Measurements from ENCODE around the gene ZCCHC24. TPM values are rescaled to one million over a fixed set of nuclear protein-coding genes. Genes with fewer than 3 reads are reported as not detected.

The ZCCHC24 gene
- total and polyA plus RNA-seq, 2 donors, result 43.5 to 98.2 TPM

- no peak for DNase-seq (ENCODE audit: extremely low spot score)
- WGBS, result 93% methylated on average over 4 of the region's 4 CpGs
- H3K27ac ChIP-seq (ENCODE audit: low read depth), result no peak overlapping the region
- H3K4me1 ChIP-seq (ENCODE audit: insufficient read depth), result no peaks in the 10 kb centered on the region
- H3K36me3 ChIP-seq (ENCODE audit: insufficient read depth), result no peaks in the 10 kb centered on the region
- H3K4me3 ChIP-seq (ENCODE audit: low read depth, low read length), result no peak overlapping the region
Observed at GRCh38 chr10:79393221-79393923, 52.1 kb downstream of the ZCCHC24 start.

- no peak overlapping the region for H3K4me3 ChIP-seq (ENCODE audit: low read depth, low read length)
- no peaks in the 10 kb centered on the region for H3K4me1 ChIP-seq (ENCODE audit: insufficient read depth)
- no peak for DNase-seq (ENCODE audit: extremely low spot score)
- WGBS, result 57% methylated on average over 6 of the region's 6 CpGs
- no peaks in the 10 kb centered on the region for H3K36me3 ChIP-seq (ENCODE audit: insufficient read depth)
- no peak overlapping the region for H3K27ac ChIP-seq (ENCODE audit: low read depth)
Observed at GRCh38 chr10:79392506-79393176, 52.8 kb downstream of the ZCCHC24 start.

DNA sequence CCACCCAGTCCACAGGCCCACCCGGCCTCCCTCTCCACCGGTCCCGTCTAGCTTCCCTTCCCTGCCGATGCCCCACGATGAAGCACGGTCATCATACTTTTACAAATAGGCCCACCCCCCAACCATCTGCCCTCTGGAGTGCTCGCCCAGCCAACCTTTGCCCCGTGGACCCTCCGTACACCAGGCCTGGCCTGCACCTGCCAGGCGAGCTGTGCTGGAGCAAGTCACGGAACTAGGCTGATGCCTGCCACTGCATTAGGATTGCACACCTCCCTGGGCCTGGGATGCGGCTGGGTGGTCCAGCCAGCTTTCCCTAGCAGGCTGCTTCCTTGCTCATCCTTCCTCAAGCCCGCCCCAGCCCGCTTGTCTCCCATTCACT is 53.4 kb downstream of the ZCCHC24 start:
- WGBS, result 84% methylated on average over 14 of the region's 14 CpGs
- Histone ChIP-seq H3K36me3 (ENCODE audit: insufficient read depth) (no peaks in the 10 kb centered on the region), H3K4me1 (ENCODE audit: insufficient read depth) (no peaks in the 10 kb centered on the region), H3K27ac (ENCODE audit: low read depth) (no peak overlapping the region), H3K4me3 (ENCODE audit: low read depth, low read length) (no peak overlapping the region)
- no peak for DNase-seq (ENCODE audit: extremely low spot score)

DNA sequence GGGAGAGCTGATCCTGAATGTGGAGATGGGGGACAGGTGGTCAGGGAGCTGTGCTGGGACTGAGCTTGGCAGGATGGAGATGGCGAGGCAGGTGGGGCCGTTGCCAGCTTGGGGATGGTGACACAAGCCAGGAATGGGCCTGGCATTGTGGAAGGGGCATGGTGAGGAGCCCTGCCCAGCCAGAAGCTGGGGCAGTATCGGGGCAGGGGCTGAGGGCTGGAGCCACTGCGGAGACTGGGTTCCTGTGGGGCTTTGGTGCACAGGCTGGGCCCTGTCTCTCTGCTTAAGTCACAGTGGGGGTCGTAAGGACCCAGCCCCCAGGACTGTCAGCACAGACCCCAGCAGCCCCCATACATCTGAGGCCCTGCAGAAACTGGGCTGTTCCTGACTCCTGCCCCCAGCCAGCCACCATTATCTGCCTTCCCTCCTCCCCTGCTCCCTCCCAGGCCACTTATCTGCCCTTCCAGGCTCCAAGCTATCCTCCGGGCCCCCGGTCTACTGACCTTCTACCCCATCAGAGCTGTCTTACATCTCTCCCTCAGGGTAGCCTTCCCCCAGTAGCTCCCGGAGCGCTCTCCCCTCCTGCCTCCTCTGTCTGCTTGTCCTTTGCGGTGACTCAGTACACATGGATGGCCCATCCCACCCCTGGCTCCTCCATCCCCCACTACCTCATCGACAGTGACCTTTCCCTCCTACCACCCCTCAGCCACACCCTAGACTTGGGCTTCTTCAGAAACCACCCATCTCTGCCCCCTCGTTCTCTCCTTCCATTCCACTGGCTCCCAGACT is 54.0 kb downstream of the ZCCHC24 start:
- no peak overlapping the region for H3K27ac ChIP-seq (ENCODE audit: low read depth)
- WGBS, result 69% methylated on average over 12 of the region's 12 CpGs
- H3K4me1 ChIP-seq (ENCODE audit: insufficient read depth), result no peaks in the 10 kb centered on the region
- no peak for DNase-seq (ENCODE audit: extremely low spot score)
- H3K36me3 ChIP-seq (ENCODE audit: insufficient read depth), result no peaks in the 10 kb centered on the region
- no peak overlapping the region for H3K4me3 ChIP-seq (ENCODE audit: low read depth, low read length)

- no peak for DNase-seq (ENCODE audit: extremely low spot score)
Observed at GRCh38 chr10:79390551-79391229, 54.7 kb downstream of the ZCCHC24 start.

DNA sequence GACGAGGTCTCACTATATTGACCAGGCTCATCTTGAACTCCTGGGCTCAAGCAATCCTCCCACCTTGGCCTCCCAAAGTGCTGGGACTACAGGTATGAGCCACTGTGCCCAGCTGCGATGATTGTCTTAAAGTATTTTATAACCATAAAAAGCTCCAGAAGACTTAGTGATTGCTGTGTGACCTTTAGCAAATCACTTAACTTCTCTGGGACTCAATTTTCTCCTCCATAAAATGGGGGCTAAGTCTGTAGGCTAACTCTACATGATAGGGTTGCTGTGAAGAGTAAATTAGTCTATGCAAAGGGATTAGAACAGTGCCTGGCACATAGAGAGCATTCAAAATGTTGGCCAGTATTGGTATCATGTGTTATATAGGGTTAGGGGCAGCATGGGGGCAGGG is 55.4 kb downstream of the ZCCHC24 start:
- no peak overlapping the region for H3K4me3 ChIP-seq (ENCODE audit: low read depth, low read length)
- no peaks in the 10 kb centered on the region for H3K36me3 ChIP-seq (ENCODE audit: insufficient read depth)
- no peaks in the 10 kb centered on the region for H3K4me1 ChIP-seq (ENCODE audit: insufficient read depth)
- WGBS, result 94% methylated on average over 2 of the region's 2 CpGs
- no peak overlapping the region for H3K27ac ChIP-seq (ENCODE audit: low read depth)
- no peak for DNase-seq (ENCODE audit: extremely low spot score)

More at GRCh38 chr10:79390551-79391229, 54.7 kb downstream of the ZCCHC24 start:
- no peak overlapping the region for H3K4me3 ChIP-seq (ENCODE audit: low read depth, low read length)
- H3K27ac ChIP-seq (ENCODE audit: low read depth), result no peak overlapping the region
- H3K36me3 ChIP-seq (ENCODE audit: insufficient read depth), result no peaks in the 10 kb centered on the region
- no peaks in the 10 kb centered on the region for H3K4me1 ChIP-seq (ENCODE audit: insufficient read depth)
- 42% methylated on average over 16 of the region's 16 CpGs for WGBS

DNA sequence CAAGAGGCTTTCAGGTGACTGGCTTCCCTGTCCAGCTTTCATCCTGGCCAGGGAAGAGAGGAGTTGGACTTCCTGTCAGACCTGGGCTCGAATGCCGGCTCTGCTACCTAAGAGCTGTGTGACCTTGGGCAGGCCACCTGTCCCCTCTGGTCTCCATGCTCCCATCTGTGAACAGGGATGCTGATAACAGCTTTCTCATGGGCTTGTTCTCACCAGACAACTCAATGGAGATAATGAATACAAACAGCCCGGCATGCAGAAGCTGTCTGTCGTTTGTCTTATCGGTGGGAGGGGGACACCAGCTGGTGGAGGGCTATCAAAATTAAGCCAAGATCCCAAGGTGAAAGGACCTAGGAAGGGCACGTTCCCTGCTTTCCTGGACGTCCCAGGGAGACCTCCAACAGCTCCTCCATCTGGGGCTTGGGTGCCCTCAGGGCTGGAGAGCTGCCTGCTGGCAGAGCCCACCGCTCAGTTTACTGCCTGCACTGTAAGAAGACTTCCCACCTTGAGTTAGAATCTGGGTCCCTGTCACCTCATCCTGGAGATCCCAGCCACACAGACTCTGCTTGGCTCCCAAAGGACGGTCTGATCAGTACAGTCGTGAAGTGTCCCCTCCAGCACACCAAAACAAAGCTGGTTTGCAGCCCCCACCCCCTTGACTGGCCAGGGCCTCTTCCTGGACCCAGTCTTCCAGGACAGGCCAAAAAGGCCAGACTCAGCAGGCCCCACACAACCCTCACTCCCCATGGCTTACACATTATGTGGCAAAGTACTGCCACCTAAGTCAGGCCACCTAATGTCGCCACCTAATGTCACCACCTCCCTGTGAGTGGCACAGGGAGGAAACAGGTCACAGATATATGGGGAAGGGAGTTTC is 57.2 kb downstream of the ZCCHC24 start:
- H3K4me3 ChIP-seq (ENCODE audit: low read depth, low read length), result no peak overlapping the region
- no peak overlapping the region for H3K27ac ChIP-seq (ENCODE audit: low read depth)
- WGBS, result 66% methylated on average over 11 of the region's 11 CpGs
- no peaks in the 10 kb centered on the region for H3K36me3 ChIP-seq (ENCODE audit: insufficient read depth)
- DNase-seq (ENCODE audit: extremely low spot score), result no peak
- H3K4me1 ChIP-seq (ENCODE audit: insufficient read depth), result no peaks in the 10 kb centered on the region

- no peak for DNase-seq (ENCODE audit: extremely low spot score)
- Histone ChIP-seq H3K27ac (ENCODE audit: low read depth) (no peak overlapping the region), H3K36me3 (ENCODE audit: insufficient read depth) (no peaks in the 10 kb centered on the region), H3K4me1 (ENCODE audit: insufficient read depth) (no peaks in the 10 kb centered on the region), H3K4me3 (ENCODE audit: low read depth, low read length) (no peak overlapping the region)
- 63% methylated on average over 5 of the region's 5 CpGs for WGBS
Observed at GRCh38 chr10:79387466-79387973, 57.9 kb downstream of the ZCCHC24 start.

DNA sequence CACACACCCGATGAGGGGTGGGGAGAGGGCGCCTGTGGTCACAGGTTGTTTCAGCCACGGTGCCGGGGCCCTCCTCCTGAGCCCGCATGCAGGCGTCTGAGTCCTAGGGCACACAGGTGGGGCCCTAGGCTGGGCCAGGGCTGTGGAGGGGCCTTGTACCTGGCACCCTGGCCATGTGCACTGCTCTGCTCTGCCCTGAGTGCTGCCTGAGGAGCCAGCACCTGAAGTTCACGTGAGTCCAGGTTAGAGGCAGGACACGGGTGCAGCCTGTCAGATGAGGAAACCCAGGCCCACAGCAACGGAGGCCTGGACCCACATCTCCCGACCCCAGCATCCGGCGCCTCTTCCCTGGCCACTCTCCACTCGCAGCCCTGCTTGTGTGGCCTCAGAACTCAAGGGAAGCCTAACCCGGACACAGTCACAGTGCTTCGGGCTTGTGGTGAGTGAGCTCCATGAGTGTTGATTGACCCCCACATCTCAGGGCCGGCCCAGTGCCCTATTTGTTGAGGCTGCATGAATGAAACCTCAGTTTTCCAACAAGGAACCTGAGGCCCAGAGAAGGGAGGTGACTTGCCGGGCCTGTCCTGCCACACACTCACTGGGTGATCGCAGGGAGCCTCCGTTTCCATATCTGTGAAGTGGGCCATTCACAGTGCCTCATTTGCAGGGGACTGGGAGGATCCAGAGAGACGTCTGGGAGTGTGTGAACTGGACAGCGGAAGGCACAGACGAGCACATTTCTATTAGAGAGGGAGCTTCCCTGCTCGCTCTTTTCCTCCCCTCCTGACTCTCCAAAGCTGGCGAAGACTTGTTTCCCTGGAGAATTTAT is 58.6 kb downstream of the ZCCHC24 start:
- Histone ChIP-seq H3K4me1 (ENCODE audit: insufficient read depth) (no peaks in the 10 kb centered on the region), H3K27ac (ENCODE audit: low read depth) (no peak overlapping the region), H3K4me3 (ENCODE audit: low read depth, low read length) (no peak overlapping the region), H3K36me3 (ENCODE audit: insufficient read depth) (no peaks in the 10 kb centered on the region)
- 65% methylated on average over 24 of the region's 24 CpGs for WGBS
- DNase-seq (ENCODE audit: extremely low spot score), result no peak

DNA sequence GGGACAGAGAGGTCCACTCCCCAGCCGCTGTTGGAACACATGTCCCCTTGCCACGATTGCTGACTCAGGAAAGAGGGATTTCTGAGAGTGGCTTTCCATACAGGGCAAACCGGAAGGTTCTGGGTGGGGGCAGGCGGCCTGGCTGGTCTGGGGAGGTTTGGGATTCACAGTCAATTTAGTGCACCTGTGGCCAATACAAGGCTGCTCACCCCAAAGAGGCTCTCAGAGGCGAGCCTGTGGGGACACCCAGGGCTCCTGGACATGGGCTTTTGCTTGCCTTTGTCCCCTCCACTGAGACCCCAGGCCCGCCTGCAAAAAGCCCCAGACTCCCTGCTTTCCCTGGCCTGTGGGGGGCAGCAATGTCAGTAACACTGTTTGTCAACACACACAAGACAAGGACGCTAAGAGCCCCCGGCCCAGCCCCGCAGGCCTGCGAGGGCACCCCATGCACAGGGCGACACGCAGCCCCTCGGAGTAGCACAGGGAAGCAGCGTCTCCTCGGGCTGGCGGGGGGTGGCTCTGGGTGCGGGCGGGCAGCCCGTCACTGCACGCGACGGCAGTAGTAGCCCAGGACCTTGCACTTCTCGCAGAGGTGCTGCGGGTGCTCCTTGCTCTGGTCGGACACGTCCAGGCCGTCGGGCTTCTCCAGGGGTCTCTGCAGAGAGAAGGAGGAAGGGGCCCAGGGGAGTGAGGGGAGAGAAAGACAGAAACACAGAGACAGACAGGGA is 59.5 kb downstream of the ZCCHC24 start:
- 86% methylated on average over 28 of the region's 28 CpGs for WGBS
- H3K27ac ChIP-seq (ENCODE audit: low read depth), result no peak overlapping the region
- no peak for DNase-seq (ENCODE audit: extremely low spot score)
- H3K4me3 ChIP-seq (ENCODE audit: low read depth, low read length), result no peak overlapping the region
- H3K36me3 ChIP-seq (ENCODE audit: insufficient read depth), result no peaks in the 10 kb centered on the region
- no peaks in the 10 kb centered on the region for H3K4me1 ChIP-seq (ENCODE audit: insufficient read depth)

- H3K36me3 ChIP-seq (ENCODE audit: insufficient read depth), result no peaks in the 10 kb centered on the region
- H3K4me1 ChIP-seq (ENCODE audit: insufficient read depth), result peaks cover 2% of the 10 kb centered on the region
- no peak for DNase-seq (ENCODE audit: extremely low spot score)
- no peak overlapping the region for H3K4me3 ChIP-seq (ENCODE audit: low read depth, low read length)
- WGBS, result 88% methylated on average over 9 of the region's 9 CpGs
- no peak overlapping the region for H3K27ac ChIP-seq (ENCODE audit: low read depth)
Observed at GRCh38 chr10:79385392-79385795, 60.0 kb downstream of the ZCCHC24 start.

Data from urinary bladder (tissue), 4 donors.